GM12892 (cell line): Measurements from ENCODE around the gene STXBP5L. TPM values are rescaled to one million over a fixed set of nuclear protein-coding genes. Genes with fewer than 3 reads are reported as not detected.
"Not testable (repeated sequence)": the region's sequence is repeated elsewhere in the genome, so short reads cannot be mapped to it uniquely, and the experiment has no call there.

Source experiments
- DNase-seq: peaks from one replicate; pipeline ENCODE4 v3.0.0; 2011; ENCODE audit not compliant: insufficient read length
- FAIRE-seq: peaks from 2 replicates; lab custom pipeline; 2011; peaks lifted over from hg19 to GRCh38; lab: Jason Lieb, UNC
- POLR2A ChIP-seq: IDR thresholded peaks from 2 replicates; pipeline ENCODE4 v1.6.1; 2011; ENCODE audit warnings: low read depth, low read length, control low read depth
- POLR2AphosphoS5 ChIP-seq: IDR thresholded peaks from 2 replicates; pipeline ENCODE4 v1.6.1; 2011; ENCODE audit warnings: low read depth, low read length, control low read depth
- TAF1 ChIP-seq: IDR thresholded peaks from 2 replicates; pipeline ENCODE4 v1.6.1; 2011; ENCODE audit warnings: low read depth, mild to moderate bottlenecking, control low read depth, low read length, borderline replicate concordance
- polyA plus RNA-seq: library from polyadenylated mRNA; unstranded; fragments of >200 nt; gene quantifications from one replicate; pipeline ENCODE4 v1.2.1, GENCODE V29; 2012; ENCODE audit warnings: missing spikeins, inconsistent platforms; ENCODE audit not compliant: missing spikeins

STXBP5L gene
- 0.04 TPM for polyA plus RNA-seq

DNA sequence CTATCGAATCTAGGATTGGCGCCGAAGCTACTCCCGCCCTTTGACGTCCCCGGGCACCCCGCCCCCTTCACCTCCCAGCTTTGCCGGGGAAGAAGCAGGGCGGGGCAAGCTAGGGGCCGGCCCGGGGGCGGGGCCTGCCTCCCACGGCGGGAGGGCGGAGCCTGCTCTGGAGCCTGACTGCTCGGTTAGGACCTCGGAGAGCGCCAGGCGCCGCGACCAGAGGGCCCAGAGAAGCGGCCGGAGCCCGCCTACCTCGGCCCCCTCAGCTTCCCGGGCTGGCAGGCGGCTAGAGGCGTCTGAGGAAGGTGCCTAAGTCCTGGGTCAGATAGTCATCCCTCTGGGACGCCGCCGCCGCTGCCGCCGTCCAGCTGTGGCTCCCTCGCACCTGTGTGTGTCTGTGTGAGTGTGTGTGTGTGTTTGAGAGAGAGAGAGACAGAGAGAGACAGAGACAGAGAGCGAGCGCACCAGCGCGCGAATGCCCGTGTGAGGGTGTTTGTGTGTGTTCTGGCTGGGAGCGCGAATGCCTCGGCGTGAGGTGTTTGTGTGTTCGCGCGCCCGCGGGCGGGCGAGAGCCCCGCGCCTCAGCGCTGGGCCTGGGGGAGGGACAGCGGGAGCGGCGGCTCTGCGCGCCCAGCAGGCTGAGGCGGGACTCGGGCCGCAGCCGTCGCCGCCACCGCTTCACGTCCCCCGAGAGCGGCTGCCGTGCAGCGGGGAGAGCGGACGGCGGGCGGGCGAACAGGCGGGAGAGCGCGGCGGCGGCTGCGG, at the start of gene STXBP5L:
TSS of gene STXBP5L (plus strand) at position 176 of the 765 bp plus-strand sequence. CDS start 1,374 bp downstream, outside the sequence.
- TF ChIP-seq POLR2A, result no peak
- TF ChIP-seq TAF1, result no peak
- TF ChIP-seq POLR2AphosphoS5, result no peak
- FAIRE-seq, result no peak
- peak; percentile 37 for DNase-seq

DNA sequence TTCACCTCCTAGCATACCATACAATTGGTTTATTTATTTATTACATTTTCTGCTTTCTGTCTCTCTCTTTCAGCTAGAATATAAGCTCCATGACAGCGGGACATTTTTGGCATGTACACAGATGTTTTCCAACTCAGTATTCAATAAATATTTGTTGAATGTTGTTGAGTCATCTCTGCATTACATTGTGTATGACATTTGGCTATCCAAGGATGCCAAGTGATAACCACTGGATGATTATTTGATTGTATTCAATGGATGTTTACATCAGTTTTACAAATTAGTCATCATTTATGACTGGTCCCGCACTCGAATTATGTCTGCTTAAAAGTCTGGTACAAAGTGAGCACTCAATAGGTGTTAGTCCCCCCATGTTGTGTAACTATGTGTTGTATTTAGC, 49.5 kb upstream of the STXBP5L start:
- no peak for FAIRE-seq
- no peak for DNase-seq
- TF ChIP-seq TAF1 (no peak), POLR2AphosphoS5 (no peak), POLR2A (no peak)

DNA sequence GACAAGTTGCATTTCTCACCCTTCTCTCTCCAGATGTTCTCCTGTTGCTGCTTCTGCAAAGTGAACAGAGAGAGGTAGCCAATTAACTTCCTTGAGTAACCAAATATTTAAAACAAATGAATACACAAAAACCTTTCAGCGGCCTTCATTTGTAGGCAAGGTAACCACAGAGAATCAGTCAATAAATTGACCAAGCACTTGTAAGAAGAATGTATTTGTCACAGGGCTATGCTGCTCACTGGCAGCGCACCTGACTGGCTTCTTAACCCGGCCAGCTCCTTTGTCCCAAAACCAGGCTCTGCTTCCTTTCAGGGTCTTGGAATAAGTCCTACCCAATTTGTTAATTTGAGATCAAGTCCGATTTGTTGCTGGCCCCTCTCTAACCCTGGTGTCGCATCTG, 43.5 kb upstream of the STXBP5L start:
- DNase-seq, result no peak

DNA sequence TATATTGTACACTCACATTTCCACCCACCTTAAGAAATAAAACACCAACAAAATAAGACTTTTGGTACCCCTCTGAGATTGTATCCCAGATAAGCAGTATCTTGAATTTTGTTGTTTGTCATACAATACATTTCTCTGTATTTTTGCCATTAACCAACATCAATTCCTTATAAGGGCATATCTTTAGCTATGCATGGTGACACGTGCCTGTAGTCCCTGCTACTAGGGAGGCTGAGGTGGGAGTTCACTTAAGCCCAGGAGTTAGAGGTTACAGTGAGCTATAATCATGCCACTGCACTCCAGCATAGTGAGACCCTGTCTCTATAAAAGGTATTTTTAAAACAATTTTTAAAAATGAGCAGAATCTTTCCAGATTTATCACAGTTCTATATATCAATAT, 32.5 kb upstream of the STXBP5L start:
- TF ChIP-seq TAF1 (no peak), POLR2AphosphoS5 (no peak)
- FAIRE-seq, result no peak
- DNase-seq, result no peak

More for the DNA sequence above, 43.5 kb upstream of the STXBP5L start:
- FAIRE-seq, result no peak
- TF ChIP-seq POLR2A (no peak), POLR2AphosphoS5 (no peak), TAF1 (no peak)

DNA sequence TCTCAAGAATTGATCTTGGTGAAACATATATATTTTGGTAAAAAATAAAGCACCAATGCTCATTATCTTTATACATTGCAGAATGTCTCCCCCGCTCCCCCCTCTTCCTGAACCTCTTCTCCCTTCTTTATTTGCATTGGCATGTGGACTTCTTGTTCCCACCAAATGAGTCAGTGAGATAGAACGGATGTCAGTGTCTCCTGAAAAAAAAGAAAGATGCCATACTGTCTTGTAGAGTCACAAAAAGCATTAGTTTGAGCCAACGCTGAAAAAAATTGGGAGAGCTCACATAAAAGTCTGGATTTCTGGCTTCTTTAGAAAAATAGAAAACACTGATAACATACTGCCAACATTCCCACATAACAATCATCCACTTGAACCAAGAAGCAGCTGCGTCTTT, 32.0 kb upstream of the STXBP5L start:
- FAIRE-seq (no peak), DNase-seq (no peak)
- TF ChIP-seq POLR2AphosphoS5, result no peak
- TF ChIP-seq TAF1, result no peak
- TF ChIP-seq POLR2A, result no peak

DNA sequence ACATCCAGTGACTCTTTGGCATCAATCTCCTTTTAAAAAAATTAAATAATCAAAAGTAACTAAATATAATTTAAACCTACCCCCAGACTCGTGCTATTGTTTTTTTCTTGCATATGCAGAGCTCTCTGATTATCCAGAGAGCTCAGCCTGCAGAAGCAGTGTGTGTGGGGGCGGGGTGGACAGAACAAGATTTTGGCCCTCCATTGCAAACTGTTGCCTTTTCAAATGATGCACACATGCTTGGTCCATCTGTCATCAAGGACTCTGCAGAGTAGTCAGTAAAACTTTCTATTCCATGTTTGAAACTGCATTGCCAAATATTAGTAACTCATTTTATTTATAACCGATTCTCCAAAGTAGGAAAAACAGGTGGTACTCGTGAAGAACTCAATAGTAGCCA, 28.6 kb upstream of the STXBP5L start:
- no peak for TF ChIP-seq POLR2A
- TF ChIP-seq TAF1, result no peak
- no peak for TF ChIP-seq POLR2AphosphoS5
- FAIRE-seq (no peak), DNase-seq (no peak)

DNA sequence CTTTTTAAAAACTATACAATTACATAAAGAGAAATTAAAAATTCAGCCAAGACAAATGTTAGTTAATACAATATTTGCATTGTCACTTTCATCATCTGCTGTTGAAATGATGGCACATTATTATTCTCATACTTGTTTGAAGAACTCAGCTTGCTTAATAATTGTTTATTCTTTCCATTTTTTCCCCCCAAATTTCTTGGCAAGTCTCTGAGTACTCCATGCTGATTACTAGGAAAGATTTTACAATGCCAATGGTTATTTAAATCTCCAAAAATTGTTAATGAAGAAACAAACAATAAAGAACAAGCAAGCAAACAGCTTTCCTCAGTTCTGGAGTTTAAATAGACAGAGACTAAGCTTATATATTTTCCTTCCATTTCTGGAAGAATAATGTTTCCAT, 15.1 kb upstream of the STXBP5L start:
- no peak for TF ChIP-seq POLR2AphosphoS5
- TF ChIP-seq TAF1, result no peak
- TF ChIP-seq POLR2A, result no peak
- DNase-seq (no peak), FAIRE-seq (no peak)

DNA sequence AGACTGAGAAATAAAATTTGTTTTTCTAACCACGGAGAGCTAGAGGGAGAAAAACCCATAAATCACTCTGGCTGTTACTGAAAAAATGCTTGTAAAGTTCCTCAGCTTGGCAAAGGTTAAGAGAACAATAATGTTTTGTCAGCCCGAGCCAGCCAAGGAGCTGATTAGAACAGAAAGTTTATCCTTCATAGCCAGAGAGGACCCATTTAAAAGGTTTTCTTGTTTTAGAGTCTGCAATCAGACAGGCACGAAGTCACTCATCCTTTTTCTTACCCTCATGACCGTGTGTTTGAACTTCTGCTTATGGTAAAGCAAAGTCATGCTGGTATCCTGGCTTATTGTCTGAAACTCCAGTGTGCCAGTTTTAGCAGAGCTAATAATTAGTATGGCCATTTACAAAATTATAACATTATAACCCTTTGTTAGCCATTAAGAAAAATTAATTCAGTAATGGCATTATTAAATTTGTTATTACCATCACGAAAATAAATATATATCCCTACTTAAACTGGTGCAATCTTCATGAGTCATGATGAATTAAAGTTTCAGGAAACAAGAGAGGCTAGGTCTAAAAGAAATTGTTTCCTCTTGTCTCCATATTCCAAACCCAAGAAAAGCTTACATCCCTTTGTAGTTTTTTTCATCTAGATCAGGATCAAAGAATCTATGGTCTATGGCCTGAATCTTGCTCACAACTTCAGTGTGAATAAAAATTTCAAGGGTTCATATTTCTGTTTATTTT, 13.5 kb upstream of the STXBP5L start:
- FAIRE-seq (no peak), DNase-seq (no peak)
- no peak for TF ChIP-seq POLR2AphosphoS5
- TF ChIP-seq TAF1, result no peak
- TF ChIP-seq POLR2A, result no peak

DNA sequence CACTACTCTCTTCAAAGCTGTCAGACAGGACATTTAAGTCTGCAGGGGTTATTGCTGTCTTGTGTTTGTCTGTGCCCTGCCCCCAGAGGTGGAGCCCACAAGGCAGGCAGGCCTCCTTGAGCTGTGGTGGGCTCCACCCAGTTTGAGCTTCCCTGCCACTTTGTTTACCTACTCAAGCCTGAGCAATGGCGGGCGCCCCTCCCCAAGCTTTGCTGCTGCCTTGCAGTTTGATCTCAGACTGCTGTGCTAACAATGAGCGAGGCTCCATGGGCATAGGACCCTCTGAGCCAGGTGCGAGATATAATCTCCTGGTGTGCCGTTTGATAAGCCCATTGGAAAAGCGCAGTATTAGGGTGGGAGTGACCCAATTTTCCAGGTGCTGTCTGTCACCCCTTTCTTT, 6.3 kb upstream of the STXBP5L start:
- not testable (repeated sequence) for FAIRE-seq, DNase-seq

DNA sequence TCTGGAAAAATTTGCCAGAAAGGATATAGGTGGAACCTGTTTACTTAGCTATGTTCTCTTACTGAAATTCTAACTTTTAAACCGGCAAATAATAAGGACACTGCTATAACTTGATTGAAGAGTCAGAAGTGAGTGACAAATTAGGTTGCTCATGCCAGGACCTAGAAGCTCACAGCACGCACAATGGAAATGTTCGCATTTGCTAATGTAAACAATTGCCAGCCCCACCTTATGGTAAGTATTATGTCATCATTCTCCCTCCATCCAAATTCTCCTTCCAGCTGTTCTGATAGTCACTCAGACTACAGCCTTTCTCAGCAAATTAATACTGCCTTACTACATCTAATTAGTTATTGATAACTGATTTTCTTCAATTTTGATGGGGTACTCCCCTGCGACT, 4.8 kb upstream of the STXBP5L start:
- TF ChIP-seq TAF1 (no peak), POLR2AphosphoS5 (no peak), POLR2A (no peak)
- no peak for FAIRE-seq

DNA sequence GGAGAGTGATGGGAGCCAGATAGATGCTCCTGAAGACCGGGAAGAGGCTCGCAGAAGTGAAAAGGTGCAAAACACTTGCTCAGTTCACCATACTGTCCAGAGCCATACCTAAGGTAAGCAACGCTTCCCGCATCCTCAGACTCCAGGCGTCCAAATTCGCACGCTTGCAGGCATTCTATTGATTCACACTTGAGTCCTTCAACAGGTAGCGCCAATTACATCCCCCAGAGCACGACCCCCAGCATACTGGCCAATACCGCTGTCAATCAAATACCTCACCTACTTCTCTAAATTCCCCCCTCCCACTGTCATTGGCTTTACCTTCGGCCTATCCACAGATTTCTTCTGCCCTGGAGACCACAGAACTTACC, 361 bp upstream of the STXBP5L start:
- FAIRE-seq (no peak), DNase-seq (no peak)
- TF ChIP-seq POLR2A (no peak), TAF1 (no peak), POLR2AphosphoS5 (no peak)

More for the DNA sequence above, 4.8 kb upstream of the STXBP5L start:
- no peak for DNase-seq

DNA sequence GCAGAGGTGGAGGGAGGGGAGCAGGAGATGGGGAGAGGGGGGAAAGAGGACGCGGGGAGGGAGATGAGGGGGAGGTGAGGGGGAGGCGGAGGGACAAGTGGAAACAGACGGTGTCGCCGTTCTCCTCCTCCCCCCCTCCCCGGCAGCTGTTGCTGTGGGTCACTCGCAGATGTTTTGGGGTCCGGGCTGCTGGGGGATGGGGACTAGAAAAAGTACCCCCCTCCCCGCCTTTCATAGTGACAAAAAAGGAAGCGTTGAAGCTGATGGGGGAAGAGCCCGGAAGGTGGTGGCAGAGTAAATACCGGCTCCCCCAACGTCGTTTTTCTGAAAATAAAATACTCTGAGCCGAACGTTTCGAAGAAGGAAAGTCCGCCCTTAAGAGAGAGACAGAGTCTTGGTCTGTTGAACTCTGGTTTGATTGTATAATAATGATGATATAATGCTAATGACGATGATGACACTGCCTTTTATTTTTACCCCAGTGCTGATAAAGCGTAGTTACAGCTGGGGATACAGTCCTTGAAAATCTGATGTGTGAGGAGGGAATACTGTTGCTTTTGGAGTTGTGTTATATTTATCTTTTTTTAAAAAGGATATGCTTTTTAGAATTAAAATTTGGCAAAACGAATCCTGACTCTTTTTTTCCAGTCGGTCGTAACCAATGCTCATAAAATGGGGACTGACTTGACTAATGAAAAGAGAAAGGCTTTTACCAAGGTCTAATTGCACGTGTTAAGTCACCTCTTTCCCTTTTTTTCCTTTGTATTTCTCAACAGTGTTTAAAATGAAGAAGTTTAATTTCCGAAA, 993 bp downstream of the STXBP5L start:
- FAIRE-seq, result no peak
- TF ChIP-seq POLR2A, result no peak
- no peak for TF ChIP-seq POLR2AphosphoS5
- no peak for TF ChIP-seq TAF1
- no peak for DNase-seq

DNA sequence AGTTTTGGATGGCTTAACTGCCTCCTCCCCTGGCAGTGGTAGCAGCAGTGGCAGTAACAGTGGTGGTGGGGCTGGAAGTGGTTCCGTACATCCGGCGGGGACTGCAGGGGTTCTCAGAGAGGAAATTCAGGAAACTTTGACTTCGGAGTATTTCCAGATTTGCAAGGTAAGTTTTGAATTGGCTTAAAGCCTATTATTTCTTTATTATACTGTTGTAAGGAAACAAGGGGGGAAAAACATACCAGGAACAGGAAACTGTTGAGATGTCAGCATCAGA, 1.5 kb downstream of the STXBP5L start:
- no peak for TF ChIP-seq POLR2AphosphoS5
- TF ChIP-seq TAF1, result no peak
- TF ChIP-seq POLR2A, result no peak
- FAIRE-seq, result no peak
- DNase-seq, result no peak
